Smooth muscle cell (in vitro differentiated cells): ENCODE results near the gene PTPRD. TPM values are rescaled to one million over a fixed set of nuclear protein-coding genes. Genes with fewer than 3 reads are reported as not detected.

Experiments
- DNase-seq: peaks from one replicate; lab custom pipeline; 2025; ENCODE audit not compliant: unreplicated experiment; lab: John Stamatoyannopoulos, UW
- H2AFZ ChIP-seq: fragments of 200-600 bp; sonication (generic); 2 replicates; pipeline ENCODE4 v1.6.0; 2016; ENCODE audit warnings: antibody characterized with exemption, low read depth, mild to moderate bottlenecking
- H3F3A ChIP-seq: fragments of 200-600 bp; sonication (generic); 2 replicates; pipeline ENCODE4 v1.6.0; 2017; ENCODE audit warnings: antibody characterized with exemption, low read depth
- H3K27ac ChIP-seq: fragments of 200-600 bp; sonication (generic); 2 replicates; pipeline ENCODE4 v1.5.1; 2016; ENCODE audit warnings: low read depth, mild to moderate bottlenecking
- H3K27me3 ChIP-seq: fragments of 200-600 bp; sonication (generic); 2 replicates; pipeline ENCODE4 v1.6.1; 2016; ENCODE audit warnings: low read depth, mild to moderate bottlenecking
- H3K36me3 ChIP-seq: fragments of 200-600 bp; sonication (generic); 2 replicates; pipeline ENCODE4 v1.5.1; 2016; ENCODE audit warnings: low read depth
- H3K4me1 ChIP-seq: fragments of 200-600 bp; sonication (generic); 2 replicates; pipeline ENCODE4 v1.5.1; 2016; ENCODE audit warnings: low read depth
- H3K4me2 ChIP-seq: fragments of 200-600 bp; sonication (generic); 2 replicates; pipeline ENCODE4 v1.6.0; 2016; ENCODE audit warnings: mild to moderate bottlenecking
- H3K4me3 ChIP-seq: fragments of 200-600 bp; sonication (generic); 2 replicates; pipeline ENCODE4 v1.5.1; 2016; ENCODE audit warnings: mild to moderate bottlenecking
- H3K79me2 ChIP-seq: fragments of 200-600 bp; sonication (generic); 2 replicates; pipeline ENCODE4 v1.6.0; 2016; ENCODE audit warnings: low read depth, mild to moderate bottlenecking
- H3K9ac ChIP-seq: fragments of 200-600 bp; sonication (generic); 2 replicates; pipeline ENCODE4 v1.6.0; 2016; ENCODE audit warnings: low read depth
- H3K9me3 ChIP-seq: fragments of 200-600 bp; sonication (generic); replicated peaks from 2 replicates; pipeline ENCODE4 v1.5.1; 2016; ENCODE audit warnings: low read depth
- H4K20me1 ChIP-seq: fragments of 200-600 bp; sonication (generic); 2 replicates; pipeline ENCODE4 v1.6.0; 2016; ENCODE audit warnings: low read depth
- CTCF ChIP-seq: fragments of 200-600 bp; sonication (generic); IDR thresholded peaks from 2 replicates; pipeline ENCODE4 v1.5.1; 2017; ENCODE audit warnings: borderline replicate concordance, mild to moderate bottlenecking, antibody characterized with exemption; ENCODE audit not compliant: insufficient read depth, poor library complexity, severe bottlenecking
- WGBS: methylation state at CpG from one replicate; pipeline ENCODE4 v1.1.7; 2016; ENCODE audit warnings: low lambda C conversion rate; 5-methylcytosine and 5-hydroxymethylcytosine counted together
- polyA plus RNA-seq: library from polyadenylated mRNA; unstranded; fragments of >200 nt; fragmentation: Nextera tagmentation; extraction: Ambion mirVana; gene quantifications from 2 replicates; pipeline ENCODE4 v1.2.1, GENCODE V29; 2016
- total RNA-seq: library from RNA; depleted of rRNA; stranded (reverse); fragments of >200 nt; gene quantifications from 2 replicates; pipeline ENCODE4 v1.2.3, GENCODE V29; 2014

PTPRD gene
- total and polyA plus RNA-seq, 2 experiments from 2014 or later: 6.5 to 61.0 TPM

- no peak overlapping the region for H3K4me2 ChIP-seq
- H3K4me1 ChIP-seq: peaks cover 3% of the 10 kb centered on the region
- no peak overlapping the region for H3K4me3 ChIP-seq
- no peak overlapping the region for H3K9ac ChIP-seq
- no peaks in the 10 kb centered on the region for H4K20me1 ChIP-seq
- H3F3A ChIP-seq: no peaks in the 10 kb centered on the region
- H3K27me3 ChIP-seq: no peaks in the 10 kb centered on the region
- no peaks in the 10 kb centered on the region for H3K79me2 ChIP-seq
- no peaks in the 10 kb centered on the region for H3K36me3 ChIP-seq
- H3K9me3 ChIP-seq: no peaks in the 10 kb centered on the region
- no peak overlapping the region for H3K27ac ChIP-seq
- no peak for DNase-seq
- WGBS: 98% methylated on average over 2 of the region's 2 CpGs
- TF ChIP-seq CTCF: no peak
- no peak overlapping the region for H2AFZ ChIP-seq
Measured at GRCh38 chr9:9216934-9217333, 1395.9 kb downstream of the PTPRD start.

- Histone ChIP-seq H3K4me1 (peaks cover 3% of the 10 kb centered on the region), H3K4me3 (no peak overlapping the region), H3K27me3 (no peaks in the 10 kb centered on the region), H3K9ac (no peak overlapping the region), H3K27ac (no peak overlapping the region), H3F3A (no peaks in the 10 kb centered on the region), H3K9me3 (no peaks in the 10 kb centered on the region), H4K20me1 (no peaks in the 10 kb centered on the region), H3K36me3 (no peaks in the 10 kb centered on the region), H2AFZ (no peak overlapping the region), H3K4me2 (no peak overlapping the region), H3K79me2 (no peaks in the 10 kb centered on the region)
- DNase-seq: no peak
- TF ChIP-seq CTCF: no peak
- 94% methylated on average over 2 of the region's 2 CpGs for WGBS
Measured at GRCh38 chr9:9215050-9215449, 1397.8 kb downstream of the PTPRD start.

GRCh38 chr9:9214066-9214465 is 1398.7 kb downstream of the PTPRD start:
- H3K27me3 ChIP-seq: no peaks in the 10 kb centered on the region
- 74% methylated on average over 6 of the region's 6 CpGs for WGBS
- no peak overlapping the region for H3K4me2 ChIP-seq
- no peaks in the 10 kb centered on the region for H3F3A ChIP-seq
- no peak overlapping the region for H2AFZ ChIP-seq
- H3K27ac ChIP-seq: no peak overlapping the region
- DNase-seq: no peak
- H3K79me2 ChIP-seq: no peaks in the 10 kb centered on the region
- TF ChIP-seq CTCF: no peak
- no peak overlapping the region for H3K4me3 ChIP-seq
- peaks cover 3% of the 10 kb centered on the region for H3K4me1 ChIP-seq
- no peak overlapping the region for H3K9ac ChIP-seq
- no peaks in the 10 kb centered on the region for H4K20me1 ChIP-seq
- H3K9me3 ChIP-seq: no peaks in the 10 kb centered on the region
- no peaks in the 10 kb centered on the region for H3K36me3 ChIP-seq

GRCh38 chr9:9212963-9213362 is 1399.8 kb downstream of the PTPRD start:
- Histone ChIP-seq H3F3A (no peaks in the 10 kb centered on the region), H3K79me2 (no peaks in the 10 kb centered on the region), H3K4me3 (no peak overlapping the region), H3K4me2 (no peak overlapping the region), H3K9me3 (no peaks in the 10 kb centered on the region), H3K27me3 (no peaks in the 10 kb centered on the region), H3K36me3 (no peaks in the 10 kb centered on the region), H3K9ac (no peak overlapping the region), H3K4me1 (no peaks in the 10 kb centered on the region), H2AFZ (no peak overlapping the region), H4K20me1 (no peaks in the 10 kb centered on the region), H3K27ac (no peak overlapping the region)
- WGBS: 96% methylated on average over 3 of the region's 3 CpGs
- no peak for DNase-seq
- TF ChIP-seq CTCF: no peak
